Activated B cell treated with CpG ODN at 0.5 μM for 24 hours (primary cell): Measurements from ENCODE around the gene SRGN. TPM values are rescaled to one million over a fixed set of nuclear protein-coding genes. Genes with fewer than 3 reads are reported as not detected.

Experiments used
- ATAC-seq: fragments of 200-7000 bp; cut with Tn5 transposase; one replicate; pipeline ENCODE4 v1.10.0; 2021; ENCODE audit warnings: low read depth, mild to moderate bottlenecking, moderate library complexity
- CTCF ChIA-PET: fragments of 350-600 bp; sonication (Branson Sonifier 250); formaldehyde crosslinking; loops from one replicate; lab custom pipeline; 2021; ENCODE audit warnings: antibody characterized with exemption; lab: Charles Lee
- POLR2A ChIA-PET: fragments of 350-600 bp; sonication (Branson Sonifier 250); formaldehyde crosslinking; loops from one replicate; lab custom pipeline; 2021; ENCODE audit warnings: antibody characterized with exemption; lab: Charles Lee
- DNase-seq: peaks from one replicate; pipeline ENCODE4 v3.0.0; 2022
- H3K27ac Mint-ChIP-seq: one replicate; pipeline ENCODE4 v1.8.0; 2020; ENCODE audit warnings: mixed read lengths
- H3K27me3 Mint-ChIP-seq: one replicate; pipeline ENCODE4 v1.8.0; 2021; ENCODE audit warnings: mixed read lengths
- H3K36me3 Mint-ChIP-seq: one replicate; pipeline ENCODE4 v1.8.0; 2021; ENCODE audit warnings: low read depth, mixed read lengths
- H3K4me1 Mint-ChIP-seq: one replicate; pipeline ENCODE4 v1.8.0; 2021; ENCODE audit warnings: mixed read lengths
- H3K4me3 Mint-ChIP-seq: one replicate; pipeline ENCODE4 v1.8.0; 2020; ENCODE audit warnings: mild to moderate bottlenecking, mixed read lengths
- H3K9me3 Mint-ChIP-seq: one replicate; pipeline ENCODE4 v1.8.0; 2020; ENCODE audit warnings: mixed read lengths
- intact Hi-C: fragments of 100-400 bp; cut with micrococcal nuclease; formaldehyde crosslinking; loops from one replicate; pipeline ENCODE4 v1.15.1; 2024
- total RNA-seq: library from RNA; stranded (reverse); gene quantifications from 2 replicates; pipeline ENCODE4 v1.2.3, GENCODE V29; 2022
- TF ChIP-seq, protein P1 (sequence below): fragments of 200-600 bp; IDR thresholded peaks from one replicate; pipeline ENCODE4 v1.8.0; 2022; ENCODE audit warnings: antibody characterized with exemption, mild to moderate bottlenecking

SRGN gene
- total RNA-seq, 1 donor from 2014 or later: 91.4 TPM

DNA sequence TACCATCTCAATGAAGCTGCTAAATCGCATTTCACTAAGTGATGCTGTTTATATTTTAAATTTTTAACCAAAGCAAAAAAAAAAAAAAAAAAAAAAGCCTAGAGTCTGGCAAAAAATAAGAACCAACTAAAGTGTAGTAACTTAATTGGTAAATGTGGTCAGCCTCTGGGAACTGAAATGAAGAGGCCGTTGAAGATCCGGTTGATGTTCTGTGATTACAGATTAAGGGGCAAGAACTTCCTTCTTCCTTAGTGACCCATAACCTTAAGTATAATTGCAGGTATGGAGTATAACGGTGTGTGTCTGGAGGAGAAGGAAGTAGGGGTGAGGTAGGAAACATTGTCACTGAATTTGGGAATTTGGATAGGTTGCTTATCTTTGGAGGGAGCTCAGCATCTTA lies 7.7 kb upstream of the SRGN start:
- TF ChIP-seq, protein P1, sequence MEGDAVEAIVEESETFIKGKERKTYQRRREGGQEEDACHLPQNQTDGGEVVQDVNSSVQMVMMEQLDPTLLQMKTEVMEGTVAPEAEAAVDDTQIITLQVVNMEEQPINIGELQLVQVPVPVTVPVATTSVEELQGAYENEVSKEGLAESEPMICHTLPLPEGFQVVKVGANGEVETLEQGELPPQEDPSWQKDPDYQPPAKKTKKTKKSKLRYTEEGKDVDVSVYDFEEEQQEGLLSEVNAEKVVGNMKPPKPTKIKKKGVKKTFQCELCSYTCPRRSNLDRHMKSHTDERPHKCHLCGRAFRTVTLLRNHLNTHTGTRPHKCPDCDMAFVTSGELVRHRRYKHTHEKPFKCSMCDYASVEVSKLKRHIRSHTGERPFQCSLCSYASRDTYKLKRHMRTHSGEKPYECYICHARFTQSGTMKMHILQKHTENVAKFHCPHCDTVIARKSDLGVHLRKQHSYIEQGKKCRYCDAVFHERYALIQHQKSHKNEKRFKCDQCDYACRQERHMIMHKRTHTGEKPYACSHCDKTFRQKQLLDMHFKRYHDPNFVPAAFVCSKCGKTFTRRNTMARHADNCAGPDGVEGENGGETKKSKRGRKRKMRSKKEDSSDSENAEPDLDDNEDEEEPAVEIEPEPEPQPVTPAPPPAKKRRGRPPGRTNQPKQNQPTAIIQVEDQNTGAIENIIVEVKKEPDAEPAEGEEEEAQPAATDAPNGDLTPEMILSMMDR: no peak
- Mint-ChIP-seq H3K4me1 (no peaks in the 10 kb centered on the region), H3K4me3 (no peak overlapping the region), H3K36me3 (no peaks in the 10 kb centered on the region), H3K9me3 (no peaks in the 10 kb centered on the region), H3K27me3 (no peaks in the 10 kb centered on the region), H3K27ac (no peak overlapping the region)
- ChIA-PET POLR2A (no interaction called here), CTCF (no interaction called here)
- DNase-seq: no peak
- intact Hi-C loops: no loop called here
- no peak for ATAC-seq

DNA sequence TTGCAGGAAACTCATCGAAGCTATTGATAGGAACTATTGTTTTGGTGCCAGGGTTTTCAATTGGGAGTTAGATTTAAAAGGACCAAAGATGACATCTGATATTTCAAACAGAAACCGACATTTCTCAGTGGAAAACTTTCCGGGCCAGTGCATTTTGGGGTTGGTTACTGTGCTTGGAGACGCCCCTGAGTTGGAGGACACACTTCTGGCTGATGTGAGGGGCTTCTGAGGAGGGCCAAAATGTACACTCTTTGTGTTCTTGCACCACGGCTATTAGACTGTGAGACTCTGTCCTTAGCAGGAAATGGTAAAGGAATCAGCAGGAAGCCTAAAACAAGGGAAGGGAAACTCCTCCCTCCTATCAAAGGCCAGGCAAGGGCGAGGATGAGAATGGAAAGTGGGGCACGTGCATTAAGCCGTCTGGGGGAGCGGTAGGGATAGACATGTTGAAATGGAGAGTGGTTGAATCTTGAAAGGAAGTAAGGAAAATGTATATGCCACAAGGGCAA lies 1.8 kb upstream of the SRGN start:
- ATAC-seq: no peak
- intact Hi-C loops: loop anchor here (5.0 kb wide), 1 partner anchor 754 kb away; the partner anchor contains the start of genes HNRNPH3 and PBLD
- no peak for DNase-seq
- Mint-ChIP-seq H3K36me3 (peaks cover 22% of the 10 kb centered on the region), H3K4me3 (peak overlapping the region; percentile 59), H3K27me3 (no peaks in the 10 kb centered on the region), H3K4me1 (peaks cover 46% of the 10 kb centered on the region), H3K9me3 (no peaks in the 10 kb centered on the region), H3K27ac (peak overlapping the region; percentile 81)
- POLR2A ChIA-PET: interaction anchor here (0.9 kb wide), 1 partner anchor 49 kb away, joined by 3 read pairs; no protein-coding TSS in a partner anchor
- CTCF ChIA-PET: no interaction called here
- TF ChIP-seq, protein P1: no peak

DNA sequence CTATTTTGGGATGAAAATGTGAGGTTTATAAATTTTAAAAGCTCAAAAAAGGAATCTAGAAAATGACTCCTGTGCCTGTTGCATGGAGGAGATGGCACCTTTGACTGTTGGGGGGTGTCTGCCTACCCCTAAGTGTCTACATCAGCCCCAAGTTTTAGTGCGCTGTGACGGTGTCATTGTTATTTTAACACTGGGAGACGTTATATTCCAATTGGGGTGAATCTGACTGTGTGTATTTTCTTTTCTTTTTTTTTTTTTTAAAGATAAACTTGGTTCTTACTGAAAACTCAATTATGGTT lies 517 bp downstream of the SRGN start:
- TF ChIP-seq, protein P1: no peak
- Mint-ChIP-seq H3K27me3 (no peaks in the 10 kb centered on the region), H3K36me3 (peaks cover 30% of the 10 kb centered on the region), H3K27ac (peak overlapping the region; percentile 95), H3K9me3 (no peaks in the 10 kb centered on the region), H3K4me3 (peak overlapping the region; percentile 84), H3K4me1 (peaks cover 62% of the 10 kb centered on the region)
- DNase-seq: no peak
- intact Hi-C loops: loop anchor here (1.0 to 5.0 kb wide), 3 partner anchors 131 to 756 kb away; partner anchors contain the start of genes DDX50, HNRNPH3 and PBLD
- ChIA-PET CTCF (interaction anchor here (1.5 to 1.9 kb wide), 2 partner anchors 22 to 82 kb away, joined by 4 to 6 read pairs; no protein-coding TSS in a partner anchor), POLR2A (interaction anchor here (0.7 to 3.4 kb wide), 10 partner anchors 11 to 609 kb away, joined by 3 to 37 read pairs (median 6); partner anchors contain the start of genes DDX21 and SUPV3L1)
- ATAC-seq: no peak

DNA sequence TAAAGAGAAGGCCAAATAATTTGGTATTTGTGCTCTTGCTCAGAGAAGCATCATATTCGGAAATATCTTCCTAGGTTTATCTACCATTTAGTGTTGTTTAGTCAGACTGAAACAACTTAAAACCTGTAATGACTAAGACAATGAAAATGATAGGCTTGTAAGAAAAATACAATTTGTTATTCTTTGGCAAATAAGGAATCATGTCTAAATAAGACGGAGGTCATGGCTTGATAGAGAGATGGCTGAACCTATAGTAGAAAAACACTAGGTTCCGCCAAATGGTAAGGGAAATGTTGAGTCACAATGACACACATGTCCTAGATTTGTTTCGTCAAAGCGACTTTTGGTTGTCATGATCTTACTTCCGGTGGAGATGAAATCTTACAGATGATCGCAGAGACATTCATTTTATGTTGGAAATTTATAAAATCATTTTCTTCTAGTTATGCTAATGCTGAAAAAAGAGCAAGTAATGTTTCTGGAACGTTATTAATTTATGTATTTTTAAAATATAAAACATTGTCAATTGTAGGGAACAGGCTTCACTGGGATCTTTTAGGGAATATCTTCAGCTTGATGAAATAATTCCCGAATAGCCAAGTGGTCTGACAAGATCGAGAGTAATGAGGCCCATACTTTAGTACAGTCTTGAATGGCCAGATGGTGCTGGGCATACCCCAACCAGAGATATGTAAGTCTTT lies 1.0 kb downstream of the SRGN start:
- peaks cover 31% of the 10 kb centered on the region for H3K36me3 Mint-ChIP-seq
- peaks cover 63% of the 10 kb centered on the region for H3K4me1 Mint-ChIP-seq
- TF ChIP-seq, protein P1: no peak
- ATAC-seq: no peak
- intact Hi-C loops: loop anchor here (1.0 to 5.0 kb wide), 7 partner anchors 28 to 757 kb away; partner anchors contain the start of genes DDX50, HNRNPH3 and PBLD
- H3K4me3 Mint-ChIP-seq: peak overlapping the region; percentile 84
- peak overlapping the region; percentile 95 for H3K27ac Mint-ChIP-seq
- POLR2A ChIA-PET: interaction anchor here (1.3 to 3.4 kb wide), 5 partner anchors 24 to 133 kb away, joined by 3 to 37 read pairs (median 19); partner anchors contain the start of gene DDX21
- no peaks in the 10 kb centered on the region for H3K27me3 Mint-ChIP-seq
- no peaks in the 10 kb centered on the region for H3K9me3 Mint-ChIP-seq
- no peak for DNase-seq
- CTCF ChIA-PET: interaction anchor here (8.5 kb wide), 1 partner anchor 83 kb away, joined by 169 read pairs; no protein-coding TSS in a partner anchor
